Measurements from ENCODE around the gene FOXO1. TPM values are rescaled to one million over a fixed set of nuclear protein-coding genes. Genes with fewer than 3 reads are reported as not detected.

FOXO1 gene
- 30.1 and 30.3 TPM in 2 replicates for total RNA-seq

DNA sequence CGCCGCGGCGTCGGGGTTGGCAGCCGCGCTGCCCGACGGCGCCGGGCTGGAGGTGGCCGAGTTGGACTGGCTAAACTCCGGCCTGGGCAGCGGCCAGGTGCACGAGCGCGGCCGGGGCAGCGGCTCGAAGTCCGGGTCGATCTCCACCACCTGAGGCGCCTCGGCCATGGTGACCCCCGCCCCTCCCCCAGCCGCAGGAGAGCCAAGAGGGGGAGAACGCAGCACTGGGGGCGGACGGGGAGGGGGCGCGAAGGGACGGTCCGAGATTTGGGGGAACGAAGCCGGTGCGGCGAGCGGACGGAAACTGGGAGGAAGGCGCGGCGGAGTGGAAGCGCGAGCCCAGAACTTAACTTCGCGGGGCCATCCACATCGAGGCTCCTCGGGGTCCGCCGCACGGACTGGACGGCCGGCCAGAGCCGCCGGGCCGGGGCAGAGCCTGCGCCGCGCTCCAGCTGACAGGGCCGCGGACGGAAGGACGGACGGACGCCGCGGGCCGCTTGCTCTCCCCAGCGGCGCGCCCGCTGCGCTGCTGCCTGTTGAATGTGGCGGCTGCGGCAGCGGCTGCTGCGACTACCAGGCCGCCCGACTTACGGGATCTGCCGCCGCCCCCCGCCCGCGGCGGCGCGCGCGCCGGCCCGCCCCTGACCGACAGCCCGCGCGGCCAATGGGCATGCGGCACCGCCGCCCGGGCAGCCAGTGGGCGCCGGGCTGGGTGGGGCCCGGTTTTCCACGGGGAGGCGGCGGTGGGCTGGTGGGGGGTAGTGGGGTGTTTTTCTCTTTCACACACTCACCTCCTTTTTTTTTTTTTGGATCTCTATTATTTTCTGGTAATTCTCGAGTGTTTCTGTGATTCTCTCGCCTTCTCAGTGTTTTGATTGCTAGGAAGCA is at the start of gene FOXO1:
FOXO1 (minus strand) TSS at position 597 of the 888 bp plus-strand sequence; CDS start at position 168, 429 bp downstream.

Other genes with a start within 250 kb of the FOXO1 start
- 7.7 and 12.3 TPM in 2 replicates for gene MRPS31, start 104.5 kb upstream of the FOXO1 start, total RNA-seq
- 13.6 and 20.2 TPM in 2 replicates for gene SLC25A15, start 123.0 kb upstream of the FOXO1 start, total RNA-seq